ENCODE data around the gene PRRT2. TPM values are rescaled to one million over a fixed set of nuclear protein-coding genes. Genes with fewer than 3 reads are reported as not detected.

Gene PRRT2
- total RNA-seq, 1 donor = 1.4 TPM

- no peak overlapping the region for H3K4me3 ChIP-seq (ENCODE audit: insufficient read depth, low read length)
- peaks cover 18% of the 10 kb centered on the region for H3K4me1 ChIP-seq (ENCODE audit: insufficient read depth, low read length)
- no peak overlapping the region for H2AFZ ChIP-seq (ENCODE audit: low read length)
- peaks cover 5% of the 10 kb centered on the region for H4K20me1 ChIP-seq (ENCODE audit: insufficient read depth, low read length)
- H3K9me3 ChIP-seq (ENCODE audit: low read depth, low read length) = no peaks in the 10 kb centered on the region
- no peak overlapping the region for H3K27ac ChIP-seq (ENCODE audit: low read depth, low read length)
- TF ChIP-seq CTCF (IDR thresholded peaks at IDR 0.05; ENCODE audit: extremely low read depth, low read depth, low read length) = no peak
- peaks cover 43% of the 10 kb centered on the region for H3K36me3 ChIP-seq (ENCODE audit: insufficient read depth, low read length)
- DNase-seq (ENCODE audit: insufficient read length, low spot score, missing footprints) = peak; percentile 22
- H3K79me2 ChIP-seq (ENCODE audit: insufficient read depth, low read length) = peaks cover 11% of the 10 kb centered on the region
- H3K4me2 ChIP-seq (ENCODE audit: insufficient read depth, low read length) = peak overlapping the region; percentile 96
- H3K27me3 ChIP-seq (ENCODE audit: insufficient read depth, low read length) = no peaks in the 10 kb centered on the region
These were observed 8.0 kb upstream of the PRRT2 start for GRCh38 chr16:29804020-29804419.

- Histone ChIP-seq H3K27ac (ENCODE audit: low read depth, low read length) (peak overlapping the region; percentile 80), H3K27me3 (ENCODE audit: insufficient read depth, low read length) (no peaks in the 10 kb centered on the region), H3K4me3 (ENCODE audit: insufficient read depth, low read length) (peak overlapping the region; percentile 90), H3K36me3 (ENCODE audit: insufficient read depth, low read length) (peaks cover 41% of the 10 kb centered on the region), H3K4me2 (ENCODE audit: insufficient read depth, low read length) (peak overlapping the region; percentile 96), H3K79me2 (ENCODE audit: insufficient read depth, low read length) (peaks cover 16% of the 10 kb centered on the region), H3K4me1 (ENCODE audit: insufficient read depth, low read length) (peaks cover 23% of the 10 kb centered on the region), H2AFZ (ENCODE audit: low read length) (peak overlapping the region; percentile 86), H3K9me3 (ENCODE audit: low read depth, low read length) (no peaks in the 10 kb centered on the region), H4K20me1 (ENCODE audit: insufficient read depth, low read length) (peaks cover 10% of the 10 kb centered on the region)
- TF ChIP-seq CTCF (IDR thresholded peaks at IDR 0.05; ENCODE audit: extremely low read depth, low read depth, low read length) = no peak
- DNase-seq (ENCODE audit: insufficient read length, low spot score, missing footprints) = peak; percentile 92
These were observed 7.3 kb upstream of the PRRT2 start for GRCh38 chr16:29804455-29805231.

- H3K27ac ChIP-seq (ENCODE audit: low read depth, low read length) = peak overlapping the region; percentile 80
- peaks cover 31% of the 10 kb centered on the region for H3K4me1 ChIP-seq (ENCODE audit: insufficient read depth, low read length)
- peak overlapping the region; percentile 96 for H3K4me2 ChIP-seq (ENCODE audit: insufficient read depth, low read length)
- peaks cover 19% of the 10 kb centered on the region for H3K79me2 ChIP-seq (ENCODE audit: insufficient read depth, low read length)
- DNase-seq (ENCODE audit: insufficient read length, low spot score, missing footprints) = peak; percentile 99
- H3K27me3 ChIP-seq (ENCODE audit: insufficient read depth, low read length) = no peaks in the 10 kb centered on the region
- H3K36me3 ChIP-seq (ENCODE audit: insufficient read depth, low read length) = peaks cover 44% of the 10 kb centered on the region
- H3K9me3 ChIP-seq (ENCODE audit: low read depth, low read length) = no peaks in the 10 kb centered on the region
- H4K20me1 ChIP-seq (ENCODE audit: insufficient read depth, low read length) = peaks cover 14% of the 10 kb centered on the region
- TF ChIP-seq CTCF (IDR thresholded peaks at IDR 0.05; ENCODE audit: extremely low read depth, low read depth, low read length) = no peak
- H3K4me3 ChIP-seq (ENCODE audit: insufficient read depth, low read length) = peak overlapping the region; percentile 90
- H2AFZ ChIP-seq (ENCODE audit: low read length) = peak overlapping the region; percentile 86
These were observed 6.5 kb upstream of the PRRT2 start for GRCh38 chr16:29805232-29806098.
